LNCAP (cell line): ENCODE results near the gene DLG1.

ENCODE experiments used
- CTCF ChIP-seq: fragments of 450-650 bp; IDR thresholded peaks from 2 replicates; pipeline ENCODE4 v1.5.1; 2017; ENCODE audit warnings: mild to moderate bottlenecking

The DLG1 gene

GRCh38 chr3:197302696-197303341, 4.4 kb upstream of the DLG1 start:
- no peak for TF ChIP-seq CTCF

GRCh38 chr3:197302033-197302432, 3.6 kb upstream of the DLG1 start:
- no peak for TF ChIP-seq CTCF

- TF ChIP-seq CTCF: no peak
Measured at GRCh38 chr3:197300361-197300760, 1.9 kb upstream of the DLG1 start.

GRCh38 chr3:197298945-197299854, 788 bp upstream of the DLG1 start:
- TF ChIP-seq CTCF: no peak

- no peak for TF ChIP-seq CTCF
Measured at GRCh38 chr3:197297476-197298340, 704 bp downstream of the DLG1 start.

GRCh38 chr3:197297002-197297401, 1.4 kb downstream of the DLG1 start:
- TF ChIP-seq CTCF: no peak

- no peak for TF ChIP-seq CTCF
Measured at GRCh38 chr3:197296545-197296944, 1.9 kb downstream of the DLG1 start.
